ENCODE data around the gene UBAP1. TPM values are rescaled to one million over a fixed set of nuclear protein-coding genes. Genes with fewer than 3 reads are reported as not detected.
"Not testable (repeated sequence)": the region's sequence is repeated elsewhere in the genome, so short reads cannot be mapped to it uniquely, and the experiment has no call there.

Gene UBAP1
- total and polyA plus RNA-seq, 2 experiments from 2014 or later: 17.4 to 20.7 TPM

GRCh38 chr9:34134521-34134920 is 44.3 kb upstream of the UBAP1 start:
- Histone ChIP-seq H2AFZ (no peak overlapping the region), H3K27me3 (ENCODE audit: insufficient read depth) (no peaks in the 10 kb centered on the region), H3K4me1 (ENCODE audit: insufficient read depth) (no peaks in the 10 kb centered on the region), H3K9me2 (ENCODE audit: insufficient read depth) (no peaks in the 10 kb centered on the region), H3F3A (replicated peaks; ENCODE audit: low read depth) (no peaks in the 10 kb centered on the region), H3K4me2 (no peak overlapping the region), H3K27ac (ENCODE audit: low read depth) (no peak overlapping the region), H3K4me3 (no peak overlapping the region), H3K36me3 (ENCODE audit: insufficient read depth) (no peaks in the 10 kb centered on the region), H4K20me1 (replicated peaks; ENCODE audit: insufficient read depth) (no peaks in the 10 kb centered on the region), H3K79me2 (replicated peaks; ENCODE audit: insufficient read depth) (no peaks in the 10 kb centered on the region)
- Mint-ChIP-seq H3K4me1 (peaks cover 2% of the 10 kb centered on the region; the same call in 1 of the 3 replicates), H3K27ac (no peak overlapping the region), H3K36me3 (ENCODE audit: low read depth) (no peaks in the 10 kb centered on the region), H3K9me3 (peaks cover 15% of the 10 kb centered on the region; the same call in 2 of the 3 replicates), H3K4me3 (no peak overlapping the region), H3K27me3 (ENCODE audit: insufficient read depth, low read depth, poor library complexity) (peaks cover 8% of the 10 kb centered on the region)
- ATAC-seq (no peak), DNase-seq (ENCODE audit: low spot score) (no peak)
- TF ChIP-seq EZH2 (IDR thresholded peaks at IDR 0.05; ENCODE audit: low read depth, unreplicated experiment) (no peak), ZNF331 (CRISPR knock-in tag; IDR thresholded peaks at IDR 0.05; ENCODE audit: low read depth) (no peak), STAT1 (IDR thresholded peaks at IDR 0.05; ENCODE audit: unreplicated experiment) (no peak)
- TF ChIP-seq, protein P1, sequence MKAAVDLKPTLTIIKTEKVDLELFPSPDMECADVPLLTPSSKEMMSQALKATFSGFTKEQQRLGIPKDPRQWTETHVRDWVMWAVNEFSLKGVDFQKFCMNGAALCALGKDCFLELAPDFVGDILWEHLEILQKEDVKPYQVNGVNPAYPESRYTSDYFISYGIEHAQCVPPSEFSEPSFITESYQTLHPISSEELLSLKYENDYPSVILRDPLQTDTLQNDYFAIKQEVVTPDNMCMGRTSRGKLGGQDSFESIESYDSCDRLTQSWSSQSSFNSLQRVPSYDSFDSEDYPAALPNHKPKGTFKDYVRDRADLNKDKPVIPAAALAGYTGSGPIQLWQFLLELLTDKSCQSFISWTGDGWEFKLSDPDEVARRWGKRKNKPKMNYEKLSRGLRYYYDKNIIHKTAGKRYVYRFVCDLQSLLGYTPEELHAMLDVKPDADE (IDR thresholded peaks at IDR 0.05): no peak
- TF ChIP-seq, protein P2, sequence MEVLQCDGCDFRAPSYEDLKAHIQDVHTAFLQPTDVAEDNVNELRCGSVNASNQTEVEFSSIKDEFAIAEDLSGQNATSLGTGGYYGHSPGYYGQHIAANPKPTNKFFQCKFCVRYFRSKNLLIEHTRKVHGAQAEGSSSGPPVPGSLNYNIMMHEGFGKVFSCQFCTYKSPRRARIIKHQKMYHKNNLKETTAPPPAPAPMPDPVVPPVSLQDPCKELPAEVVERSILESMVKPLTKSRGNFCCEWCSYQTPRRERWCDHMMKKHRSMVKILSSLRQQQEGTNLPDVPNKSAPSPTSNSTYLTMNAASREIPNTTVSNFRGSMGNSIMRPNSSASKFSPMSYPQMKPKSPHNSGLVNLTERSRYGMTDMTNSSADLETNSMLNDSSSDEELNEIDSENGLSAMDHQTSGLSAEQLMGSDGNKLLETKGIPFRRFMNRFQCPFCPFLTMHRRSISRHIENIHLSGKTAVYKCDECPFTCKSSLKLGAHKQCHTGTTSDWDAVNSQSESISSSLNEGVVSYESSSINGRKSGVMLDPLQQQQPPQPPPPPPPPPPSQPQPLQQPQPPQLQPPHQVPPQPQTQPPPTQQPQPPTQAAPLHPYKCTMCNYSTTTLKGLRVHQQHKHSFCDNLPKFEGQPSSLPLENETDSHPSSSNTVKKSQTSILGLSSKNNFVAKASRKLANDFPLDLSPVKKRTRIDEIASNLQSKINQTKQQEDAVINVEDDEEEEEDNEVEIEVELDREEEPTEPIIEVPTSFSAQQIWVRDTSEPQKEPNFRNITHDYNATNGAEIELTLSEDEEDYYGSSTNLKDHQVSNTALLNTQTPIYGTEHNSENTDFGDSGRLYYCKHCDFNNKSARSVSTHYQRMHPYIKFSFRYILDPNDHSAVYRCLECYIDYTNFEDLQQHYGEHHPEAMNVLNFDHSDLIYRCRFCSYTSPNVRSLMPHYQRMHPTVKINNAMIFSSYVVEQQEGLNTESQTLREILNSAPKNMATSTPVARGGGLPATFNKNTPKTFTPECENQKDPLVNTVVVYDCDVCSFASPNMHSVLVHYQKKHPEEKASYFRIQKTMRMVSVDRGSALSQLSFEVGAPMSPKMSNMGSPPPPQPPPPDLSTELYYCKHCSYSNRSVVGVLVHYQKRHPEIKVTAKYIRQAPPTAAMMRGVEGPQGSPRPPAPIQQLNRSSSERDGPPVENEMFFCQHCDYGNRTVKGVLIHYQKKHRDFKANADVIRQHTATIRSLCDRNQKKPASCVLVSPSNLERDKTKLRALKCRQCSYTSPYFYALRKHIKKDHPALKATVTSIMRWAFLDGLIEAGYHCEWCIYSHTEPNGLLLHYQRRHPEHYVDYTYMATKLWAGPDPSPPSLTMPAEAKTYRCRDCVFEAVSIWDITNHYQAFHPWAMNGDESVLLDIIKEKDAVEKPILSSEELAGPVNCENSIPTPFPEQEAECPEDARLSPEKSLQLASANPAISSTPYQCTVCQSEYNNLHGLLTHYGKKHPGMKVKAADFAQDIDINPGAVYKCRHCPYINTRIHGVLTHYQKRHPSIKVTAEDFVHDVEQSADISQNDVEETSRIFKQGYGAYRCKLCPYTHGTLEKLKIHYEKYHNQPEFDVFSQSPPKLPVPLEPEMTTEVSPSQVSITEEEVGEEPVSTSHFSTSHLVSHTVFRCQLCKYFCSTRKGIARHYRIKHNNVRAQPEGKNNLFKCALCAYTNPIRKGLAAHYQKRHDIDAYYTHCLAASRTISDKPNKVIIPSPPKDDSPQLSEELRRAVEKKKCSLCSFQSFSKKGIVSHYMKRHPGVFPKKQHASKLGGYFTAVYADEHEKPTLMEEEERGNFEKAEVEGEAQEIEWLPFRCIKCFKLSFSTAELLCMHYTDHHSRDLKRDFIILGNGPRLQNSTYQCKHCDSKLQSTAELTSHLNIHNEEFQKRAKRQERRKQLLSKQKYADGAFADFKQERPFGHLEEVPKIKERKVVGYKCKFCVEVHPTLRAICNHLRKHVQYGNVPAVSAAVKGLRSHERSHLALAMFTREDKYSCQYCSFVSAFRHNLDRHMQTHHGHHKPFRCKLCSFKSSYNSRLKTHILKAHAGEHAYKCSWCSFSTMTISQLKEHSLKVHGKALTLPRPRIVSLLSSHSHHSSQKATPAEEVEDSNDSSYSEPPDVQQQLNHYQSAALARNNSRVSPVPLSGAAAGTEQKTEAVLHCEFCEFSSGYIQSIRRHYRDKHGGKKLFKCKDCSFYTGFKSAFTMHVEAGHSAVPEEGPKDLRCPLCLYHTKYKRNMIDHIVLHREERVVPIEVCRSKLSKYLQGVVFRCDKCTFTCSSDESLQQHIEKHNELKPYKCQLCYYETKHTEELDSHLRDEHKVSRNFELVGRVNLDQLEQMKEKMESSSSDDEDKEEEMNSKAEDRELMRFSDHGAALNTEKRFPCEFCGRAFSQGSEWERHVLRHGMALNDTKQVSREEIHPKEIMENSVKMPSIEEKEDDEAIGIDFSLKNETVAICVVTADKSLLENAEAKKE (CRISPR knock-in tag; IDR thresholded peaks at IDR 0.05): no peak
- TF ChIP-seq, protein P3, sequence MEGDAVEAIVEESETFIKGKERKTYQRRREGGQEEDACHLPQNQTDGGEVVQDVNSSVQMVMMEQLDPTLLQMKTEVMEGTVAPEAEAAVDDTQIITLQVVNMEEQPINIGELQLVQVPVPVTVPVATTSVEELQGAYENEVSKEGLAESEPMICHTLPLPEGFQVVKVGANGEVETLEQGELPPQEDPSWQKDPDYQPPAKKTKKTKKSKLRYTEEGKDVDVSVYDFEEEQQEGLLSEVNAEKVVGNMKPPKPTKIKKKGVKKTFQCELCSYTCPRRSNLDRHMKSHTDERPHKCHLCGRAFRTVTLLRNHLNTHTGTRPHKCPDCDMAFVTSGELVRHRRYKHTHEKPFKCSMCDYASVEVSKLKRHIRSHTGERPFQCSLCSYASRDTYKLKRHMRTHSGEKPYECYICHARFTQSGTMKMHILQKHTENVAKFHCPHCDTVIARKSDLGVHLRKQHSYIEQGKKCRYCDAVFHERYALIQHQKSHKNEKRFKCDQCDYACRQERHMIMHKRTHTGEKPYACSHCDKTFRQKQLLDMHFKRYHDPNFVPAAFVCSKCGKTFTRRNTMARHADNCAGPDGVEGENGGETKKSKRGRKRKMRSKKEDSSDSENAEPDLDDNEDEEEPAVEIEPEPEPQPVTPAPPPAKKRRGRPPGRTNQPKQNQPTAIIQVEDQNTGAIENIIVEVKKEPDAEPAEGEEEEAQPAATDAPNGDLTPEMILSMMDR (conservative IDR thresholded peaks at IDR 0.05; ENCODE audit: low read depth in 2 of 2): no peak

GRCh38 chr9:34138644-34139043 is 40.2 kb upstream of the UBAP1 start:
- peaks cover 15% of the 10 kb centered on the region; the same call in 2 of the 3 replicates for H3K9me3 Mint-ChIP-seq
- H3K27ac ChIP-seq (ENCODE audit: low read depth); H3K27me3 ChIP-seq (ENCODE audit: insufficient read depth); H3K27ac Mint-ChIP-seq; H3K9me2 ChIP-seq (ENCODE audit: insufficient read depth); H4K20me1 ChIP-seq (replicated peaks; ENCODE audit: insufficient read depth); H2AFZ ChIP-seq; ATAC-seq; H3K4me1 ChIP-seq (ENCODE audit: insufficient read depth); H3K4me1 Mint-ChIP-seq; H3K4me3 ChIP-seq; H3K4me3 Mint-ChIP-seq; H3K4me2 ChIP-seq; H3K36me3 ChIP-seq (ENCODE audit: insufficient read depth); H3K36me3 Mint-ChIP-seq (ENCODE audit: low read depth); H3K79me2 ChIP-seq (replicated peaks; ENCODE audit: insufficient read depth); DNase-seq (ENCODE audit: low spot score); H3K27me3 Mint-ChIP-seq (ENCODE audit: insufficient read depth, low read depth, poor library complexity); H3F3A ChIP-seq (replicated peaks; ENCODE audit: low read depth): not testable (repeated sequence)
